IMR-90 (cell line): ENCODE data around the gene ZNF236.

Source experiments
- CEBPB ChIP-seq: IDR thresholded peaks from 2 replicates; pipeline ENCODE4 v1.6.1; 2012; ENCODE audit warnings: low read depth, low read length, improper control_type of control experiment
- CTCF ChIP-seq: conservative IDR thresholded peaks from 2 replicates; pipeline ENCODE4 v1.5.1; 2012; ENCODE audit warnings: mild to moderate bottlenecking, low read depth, low read length, improper control_type of control experiment
- FOS ChIP-seq: fragments of 150-350 bp; IDR thresholded peaks from 2 replicates; pipeline ENCODE4 v1.6.1; 2016; ENCODE audit warnings: low read depth, low read length
- MAFK ChIP-seq: IDR thresholded peaks from 2 replicates; pipeline ENCODE4 v1.6.1; 2012; ENCODE audit warnings: low read depth, low read length, improper control_type of control experiment
- MXI1 ChIP-seq: IDR thresholded peaks from 2 replicates; pipeline ENCODE4 v1.6.1; 2012; ENCODE audit warnings: low read depth, mild to moderate bottlenecking, low read length, moderate library complexity, borderline replicate concordance
- NFE2L2 ChIP-seq: fragments of 150-350 bp; IDR thresholded peaks from 2 replicates; pipeline ENCODE4 v1.6.1; 2016; ENCODE audit warnings: low read depth, mild to moderate bottlenecking, low read length
- POLR2A ChIP-seq: IDR thresholded peaks from 2 replicates; pipeline ENCODE4 v1.6.1; 2012; ENCODE audit warnings: mild to moderate bottlenecking, low read depth, low read length
- RAD21 ChIP-seq: IDR thresholded peaks from 2 replicates; pipeline ENCODE4 v1.6.1; 2012; ENCODE audit warnings: low read length, improper control_type of control experiment
- RFX5 ChIP-seq: IDR thresholded peaks from 2 replicates; pipeline ENCODE4 v1.8.0; 2012; ENCODE audit warnings: low read depth, mild to moderate bottlenecking, low read length, moderate library complexity
- USF2 ChIP-seq: fragments of 150-350 bp; IDR thresholded peaks from 2 replicates; pipeline ENCODE4 v1.6.1; 2017; ENCODE audit warnings: mild to moderate bottlenecking, antibody characterized with exemption, low read length, low read depth

- no peak for TF ChIP-seq MAFK
- no peak for TF ChIP-seq CTCF
- no peak for TF ChIP-seq MXI1
- no peak for TF ChIP-seq USF2
- TF ChIP-seq CEBPB, result no peak
- TF ChIP-seq FOS, result no peak
- TF ChIP-seq NFE2L2, result no peak
- no peak for TF ChIP-seq RAD21
- TF ChIP-seq RFX5, result no peak
- no peak for TF ChIP-seq POLR2A
Observed at GRCh38 chr18:77013811-77014521, 191.6 kb downstream of the ZNF236 start.
